SKM-1 (cell line): ENCODE results near the gene PRUNE2.

Experiments
- DNase-seq: peaks from one replicate; lab custom pipeline; 2025; ENCODE audit not compliant: unreplicated experiment; lab: John Stamatoyannopoulos, UW

Gene PRUNE2

DNA sequence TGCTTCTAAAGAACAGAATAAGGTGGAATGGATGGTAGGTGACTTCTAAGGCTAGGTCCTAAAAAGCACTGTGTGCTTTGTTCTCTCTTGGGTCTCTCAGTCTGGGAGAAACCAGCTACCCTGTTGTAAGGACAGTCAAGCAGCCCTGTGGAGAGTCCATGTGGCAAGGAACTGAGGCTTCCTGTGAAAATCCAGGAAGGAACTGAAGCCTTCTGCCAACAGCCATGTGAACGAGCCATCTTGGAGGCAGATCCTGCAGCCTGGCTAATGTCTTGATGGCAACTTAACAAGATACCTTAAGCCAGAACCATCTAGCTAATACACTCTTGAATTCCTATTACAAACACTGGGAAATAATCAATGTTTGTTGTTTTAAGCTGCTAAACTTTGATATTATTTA is 241.8 kb downstream of the PRUNE2 start:
- no peak for DNase-seq

DNA sequence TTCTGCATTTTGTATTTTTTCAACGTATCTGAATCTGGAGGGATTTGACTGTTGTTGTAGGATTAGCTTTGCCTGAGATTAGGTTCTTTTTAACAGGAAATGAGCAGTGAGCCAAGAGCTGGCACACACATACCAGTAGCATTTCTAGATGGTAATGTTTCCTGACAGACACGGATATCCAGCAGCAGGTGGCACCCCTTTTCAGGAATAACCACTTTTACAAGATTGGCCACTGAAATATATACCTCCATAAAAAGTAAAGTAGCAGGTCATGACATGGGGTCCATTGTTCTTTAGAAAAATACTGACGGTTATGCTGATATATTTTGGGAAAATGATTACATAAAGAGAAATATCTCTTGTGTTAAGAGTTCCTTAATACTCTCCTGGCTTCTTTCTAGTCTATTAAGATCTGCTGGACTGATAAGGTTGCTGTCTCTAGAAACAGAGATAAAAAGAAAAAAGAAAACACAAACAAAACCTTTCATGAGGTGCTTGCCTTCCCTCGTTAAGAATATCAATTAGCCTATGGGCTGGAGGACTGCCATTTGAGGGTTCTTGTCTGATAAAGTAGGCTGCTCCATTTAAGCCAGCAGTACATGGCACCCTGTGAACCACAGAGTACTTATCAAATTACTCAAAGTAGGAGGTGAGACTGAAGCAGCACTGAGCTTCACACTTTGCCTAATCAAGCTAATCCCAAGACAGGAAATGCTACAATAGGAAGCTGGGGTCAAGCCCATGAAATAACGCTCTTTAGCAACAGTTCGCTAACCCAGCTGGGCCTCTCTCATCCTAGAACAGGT is 243.2 kb downstream of the PRUNE2 start:
- peak; percentile 1 for DNase-seq

DNA sequence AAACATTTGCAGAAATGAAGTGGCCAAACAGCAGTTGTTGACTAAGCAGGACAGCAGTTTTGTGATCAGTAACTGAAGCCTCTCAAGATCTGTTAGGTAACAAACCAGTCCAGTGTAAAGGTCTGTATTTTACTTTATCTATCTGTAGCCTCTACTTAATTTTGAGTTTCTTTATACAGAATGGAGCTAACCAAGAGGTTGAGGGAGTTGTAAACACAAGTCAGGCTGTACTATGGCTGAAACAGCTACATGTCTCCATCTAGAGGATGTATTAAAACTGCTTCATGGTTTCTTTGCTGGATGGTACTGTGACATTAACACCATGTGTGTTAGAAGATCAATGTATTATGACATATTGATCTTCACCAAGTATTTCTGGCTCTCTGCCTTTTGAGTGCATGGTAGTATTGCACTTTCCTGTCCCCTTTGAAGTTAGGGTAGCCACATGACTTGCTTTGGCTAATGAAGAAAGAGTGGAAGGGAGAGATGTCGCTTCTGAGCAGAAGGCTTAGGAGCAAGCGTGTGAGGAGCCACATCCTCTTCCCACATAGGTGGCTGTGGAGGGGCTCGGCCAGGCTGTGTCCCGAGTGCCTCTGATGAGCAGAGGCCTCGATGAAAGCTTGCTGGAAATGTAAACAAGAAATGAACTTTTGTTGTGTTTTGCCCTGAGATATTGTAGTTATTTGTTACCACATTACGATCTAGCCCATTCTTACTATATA is 247.2 kb downstream of the PRUNE2 start:
- DNase-seq, result no peak

DNA sequence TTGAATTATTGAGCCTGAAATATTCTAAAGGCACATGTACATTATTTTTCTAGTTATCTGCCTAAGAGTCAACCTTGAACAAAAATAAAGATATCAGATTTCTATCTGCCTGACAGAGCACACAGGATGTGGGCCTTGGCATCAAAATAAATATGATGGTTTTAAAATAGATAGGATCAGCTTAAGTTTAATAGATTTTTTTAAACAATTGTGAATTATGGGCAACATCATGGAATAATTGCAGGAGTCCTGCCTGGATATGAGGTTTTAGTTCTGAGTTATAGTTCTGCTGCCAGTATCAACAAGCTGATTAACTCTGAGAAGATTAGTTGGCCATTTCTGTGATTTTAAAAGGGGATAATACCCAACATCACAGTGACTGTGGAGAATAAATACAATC is 248.6 kb downstream of the PRUNE2 start:
- no peak for DNase-seq

DNA sequence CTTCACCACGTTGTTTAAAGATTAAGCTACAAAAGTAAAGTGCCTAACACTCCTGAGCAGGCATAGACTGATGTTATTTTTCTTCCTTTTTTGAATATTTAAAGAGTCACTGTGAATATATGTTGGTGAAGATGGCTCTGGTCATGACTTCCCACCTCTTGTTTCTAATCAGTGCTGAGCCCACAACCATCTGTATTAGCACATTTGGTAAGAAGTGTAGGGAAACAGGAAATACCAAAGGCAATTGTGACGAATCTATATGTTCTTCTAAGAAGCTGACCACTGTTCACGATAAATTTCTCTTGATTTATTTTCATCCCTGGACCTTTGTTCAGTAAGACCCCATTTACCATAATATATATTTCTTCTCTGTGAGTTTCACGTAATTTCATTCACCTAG is 249.9 kb downstream of the PRUNE2 start:
- no peak for DNase-seq

DNA sequence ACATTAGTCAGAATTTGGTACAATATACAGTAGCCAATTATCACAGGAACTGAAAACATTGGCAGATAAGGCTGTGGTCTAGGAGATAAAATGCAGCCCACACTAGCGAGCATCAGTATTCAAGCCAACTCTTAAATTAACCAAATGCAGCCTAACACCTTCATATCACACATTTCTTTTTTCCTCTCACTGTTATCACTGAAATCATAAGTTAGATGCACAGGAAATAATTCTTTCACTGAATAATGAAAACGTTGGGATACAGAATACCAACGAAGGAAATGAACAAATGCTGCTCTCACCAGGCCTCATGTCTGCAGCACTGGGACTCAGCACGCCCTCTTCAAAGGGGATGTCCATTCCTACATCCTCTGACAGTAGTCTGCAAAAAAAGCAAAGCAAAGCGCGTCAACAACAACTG is 250.8 kb downstream of the PRUNE2 start:
- DNase-seq, result no peak

DNA sequence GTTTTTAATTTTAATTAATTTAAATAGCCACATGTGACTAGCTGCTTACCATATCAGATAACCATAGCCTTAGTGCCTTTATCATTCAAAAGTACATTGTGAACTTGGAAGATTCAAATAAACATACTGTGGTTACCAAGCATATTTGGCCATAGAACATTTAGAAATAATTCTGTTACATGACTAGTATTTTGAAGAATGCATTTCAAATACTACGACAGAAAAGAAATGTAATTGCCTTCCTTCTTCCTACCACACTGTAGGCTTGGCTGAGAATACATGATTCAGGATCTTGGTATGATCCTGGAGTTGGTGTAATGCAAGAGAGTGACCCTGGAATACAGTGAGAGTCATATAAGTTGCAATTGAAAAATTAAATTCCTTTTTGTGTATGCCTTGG is 251.3 kb downstream of the PRUNE2 start:
- no peak for DNase-seq

DNA sequence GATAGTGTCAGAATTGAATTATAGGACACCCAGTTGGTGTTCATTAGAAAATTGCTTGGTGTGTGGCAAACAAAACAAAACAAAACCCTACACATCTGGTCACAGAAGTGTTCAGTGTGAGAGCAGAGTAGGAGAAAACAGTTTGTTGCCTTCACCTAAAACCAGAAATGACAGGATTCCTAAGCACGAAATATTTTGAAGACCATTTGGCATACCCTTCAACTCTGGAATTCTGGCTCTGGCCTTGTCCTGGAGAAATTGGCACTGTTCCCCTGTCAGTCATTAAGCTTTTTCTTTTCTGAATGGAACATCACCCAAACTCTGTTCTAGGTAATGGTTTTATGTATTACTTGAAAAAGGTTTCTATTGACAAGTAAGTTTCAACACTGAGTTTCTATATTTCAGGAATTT is 251.9 kb downstream of the PRUNE2 start:
- no peak for DNase-seq

DNA sequence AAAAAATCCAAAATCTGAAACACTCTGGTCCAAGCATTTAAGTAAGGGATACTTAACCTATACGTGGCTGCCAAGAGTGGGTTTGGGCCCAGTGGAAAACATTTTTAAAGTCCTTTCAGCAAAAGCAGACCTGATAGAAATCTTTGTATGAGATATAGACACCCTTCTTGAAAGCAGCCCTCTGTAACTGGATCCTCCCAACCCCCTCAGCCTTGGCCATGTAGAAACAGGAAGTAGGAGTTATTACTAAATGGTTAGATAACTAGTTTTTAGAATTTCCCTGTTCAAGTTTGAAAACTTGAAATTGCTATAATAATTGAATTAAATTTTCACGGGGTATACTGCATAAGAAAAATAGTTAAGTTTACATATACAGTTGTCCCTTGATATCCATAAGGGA is 253.0 kb downstream of the PRUNE2 start:
- DNase-seq, result peak; percentile 5

DNA sequence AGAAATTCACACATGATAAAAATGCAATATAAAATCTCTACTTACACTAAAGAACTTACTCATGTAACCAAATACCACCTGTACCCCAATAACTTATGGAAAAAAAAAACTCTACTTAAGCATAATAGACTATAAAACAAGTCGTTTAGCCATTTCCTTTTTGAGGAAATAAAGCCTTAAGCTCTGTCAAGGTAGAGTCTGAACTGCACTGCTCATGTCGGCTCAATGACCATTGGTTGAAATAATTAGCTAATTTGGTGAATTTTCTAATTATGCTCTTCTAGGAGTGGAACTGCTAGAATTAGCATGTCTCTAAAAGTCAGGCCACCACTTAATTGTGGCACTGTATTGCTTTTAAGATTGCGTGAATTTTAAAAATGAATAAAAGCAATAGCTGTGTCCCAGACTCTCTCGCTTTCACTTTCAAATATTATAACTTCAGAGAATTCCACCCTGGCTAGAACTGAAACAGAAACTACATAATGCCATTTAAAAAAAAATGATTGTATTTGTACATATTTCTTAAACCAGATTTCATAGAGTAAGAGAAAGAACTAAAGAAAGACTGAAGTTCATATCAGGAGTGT is 254.7 kb downstream of the PRUNE2 start:
- no peak for DNase-seq

DNA sequence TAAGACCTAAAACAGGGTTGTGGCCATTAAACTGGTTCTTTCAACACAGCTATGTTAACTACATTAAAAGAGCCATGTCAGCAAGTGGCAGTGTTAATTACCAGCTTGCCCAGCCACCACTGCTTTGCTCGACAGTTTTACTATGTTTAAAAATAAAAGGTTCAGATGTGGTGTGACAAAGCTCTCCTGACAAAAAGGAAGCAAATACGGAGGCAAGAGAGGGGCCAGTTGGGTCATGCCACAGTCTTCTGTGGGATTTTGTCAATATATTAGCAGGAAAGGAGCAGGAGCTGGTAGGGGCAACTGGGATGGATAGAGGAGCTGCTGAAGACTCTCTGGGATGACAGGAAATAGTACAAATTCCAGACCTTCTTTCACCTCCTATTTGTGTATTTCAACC is 255.2 kb downstream of the PRUNE2 start:
- DNase-seq, result no peak

DNA sequence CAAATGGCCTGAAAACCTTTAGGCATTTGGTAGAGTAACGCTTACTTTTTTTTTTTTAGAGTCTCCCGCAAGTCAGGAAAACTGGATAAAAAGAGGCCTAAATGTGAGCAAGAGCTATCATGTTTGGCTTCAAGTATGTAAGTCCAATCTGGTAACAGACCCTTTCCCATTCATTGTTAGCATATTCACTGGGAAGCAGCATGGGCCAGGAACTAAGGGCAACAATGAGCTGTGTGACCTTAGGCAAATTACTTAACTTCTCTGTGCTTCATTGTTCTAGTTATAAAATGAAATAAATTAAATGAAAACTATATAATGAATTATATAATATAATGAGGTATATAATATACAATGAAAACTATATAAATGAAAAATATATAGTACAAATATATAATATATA is 256.0 kb downstream of the PRUNE2 start:
- DNase-seq, result no peak

DNA sequence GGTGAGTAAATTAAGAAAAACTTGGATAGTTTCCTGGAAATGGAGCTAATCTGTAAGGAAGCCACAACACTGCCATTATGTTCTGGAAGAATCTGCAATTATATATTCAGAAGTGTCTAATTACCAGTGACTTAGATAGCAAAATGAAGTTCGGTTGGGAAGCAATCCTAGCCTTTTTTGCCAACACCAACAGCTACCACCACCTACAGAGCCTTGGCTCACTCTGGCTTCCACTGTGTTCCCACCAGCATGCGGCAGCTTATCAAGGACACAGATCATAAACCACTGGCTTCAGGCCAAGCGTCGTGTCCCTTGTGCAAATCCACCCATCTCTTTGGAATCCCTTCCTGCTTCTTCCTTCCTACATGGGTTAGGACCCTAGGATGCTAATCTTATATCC is 259.7 kb downstream of the PRUNE2 start:
- no peak for DNase-seq

DNA sequence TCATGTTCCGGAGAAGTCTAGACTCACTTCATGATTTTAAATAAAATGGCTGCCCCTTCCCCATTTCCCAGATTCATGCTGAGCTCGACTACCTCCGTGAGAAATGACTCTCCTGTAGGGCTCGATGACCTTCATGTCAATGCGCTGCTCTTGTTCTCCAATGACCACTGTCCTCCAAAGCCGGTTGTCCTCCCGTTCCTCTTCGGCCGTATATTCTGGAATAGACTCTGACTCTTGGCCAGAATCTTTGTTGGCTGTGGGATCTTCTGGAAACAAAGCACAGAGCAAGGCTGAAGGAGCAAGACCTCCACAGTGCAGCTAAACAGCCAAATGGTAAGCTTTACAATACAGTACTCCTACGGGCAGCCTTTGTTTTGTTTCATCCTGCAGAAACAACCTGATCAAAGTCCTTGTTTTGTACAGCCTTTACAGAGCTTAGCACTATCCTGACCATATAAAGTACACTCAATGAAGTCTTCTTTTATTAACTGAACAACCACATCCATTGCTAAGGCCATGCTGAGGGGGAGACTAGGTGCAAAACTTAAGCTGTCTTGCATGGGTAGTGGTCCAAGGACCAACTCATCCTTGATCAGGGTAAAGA is 261.2 kb downstream of the PRUNE2 start:
- no peak for DNase-seq

DNA sequence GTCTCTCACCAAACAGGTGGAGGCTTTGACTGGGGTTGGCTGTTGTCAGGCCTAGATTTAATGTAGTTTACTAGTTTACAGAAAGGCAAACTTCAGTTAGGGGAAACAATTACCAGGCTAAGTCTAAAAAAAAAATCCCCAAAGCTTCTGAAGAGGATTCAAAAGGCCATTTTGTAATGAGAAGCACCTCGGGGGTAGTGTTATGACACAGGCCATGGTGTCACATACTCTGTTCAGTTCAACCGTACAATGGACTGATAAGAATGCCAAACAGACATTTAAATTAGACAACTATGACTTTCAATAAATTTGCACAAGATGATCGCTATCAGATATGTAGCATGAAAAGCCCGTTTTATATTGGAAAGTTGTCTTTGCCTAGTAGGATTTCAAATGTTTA is 261.7 kb downstream of the PRUNE2 start:
- DNase-seq, result no peak

DNA sequence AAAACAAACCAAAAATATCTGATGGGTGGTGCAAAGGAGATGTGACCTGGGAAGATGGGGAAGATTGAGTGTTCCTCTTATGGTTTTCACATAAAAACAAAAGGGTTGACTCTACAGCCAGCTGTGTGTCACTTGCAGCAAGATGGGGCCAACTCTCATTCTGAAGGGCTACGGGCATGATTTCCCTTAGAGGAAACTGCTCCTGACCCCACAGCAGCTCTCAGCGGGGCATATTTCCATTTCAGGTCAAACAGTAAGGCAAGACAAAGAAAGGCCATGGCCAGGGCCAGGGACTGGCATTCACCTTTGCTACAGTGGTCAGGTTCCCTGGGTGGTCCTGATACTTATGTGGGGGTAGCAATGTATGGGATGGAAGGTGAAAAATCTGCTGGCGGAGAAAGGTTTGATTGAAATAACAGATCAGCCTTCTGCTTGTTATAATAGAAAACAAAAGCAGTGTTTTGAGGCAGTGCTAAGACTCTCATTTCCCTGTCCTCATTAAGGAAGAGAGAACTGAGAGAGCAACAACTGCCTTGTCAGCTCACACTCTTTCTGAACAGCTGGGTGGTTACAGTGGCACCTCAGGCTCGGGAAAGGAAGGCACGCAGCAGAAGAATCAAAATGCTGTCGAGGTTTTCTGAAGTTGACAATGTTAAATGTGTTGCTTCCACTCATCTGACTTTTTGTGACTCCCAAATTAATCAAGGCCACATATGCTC is 262.4 kb downstream of the PRUNE2 start:
- DNase-seq, result no peak

DNA sequence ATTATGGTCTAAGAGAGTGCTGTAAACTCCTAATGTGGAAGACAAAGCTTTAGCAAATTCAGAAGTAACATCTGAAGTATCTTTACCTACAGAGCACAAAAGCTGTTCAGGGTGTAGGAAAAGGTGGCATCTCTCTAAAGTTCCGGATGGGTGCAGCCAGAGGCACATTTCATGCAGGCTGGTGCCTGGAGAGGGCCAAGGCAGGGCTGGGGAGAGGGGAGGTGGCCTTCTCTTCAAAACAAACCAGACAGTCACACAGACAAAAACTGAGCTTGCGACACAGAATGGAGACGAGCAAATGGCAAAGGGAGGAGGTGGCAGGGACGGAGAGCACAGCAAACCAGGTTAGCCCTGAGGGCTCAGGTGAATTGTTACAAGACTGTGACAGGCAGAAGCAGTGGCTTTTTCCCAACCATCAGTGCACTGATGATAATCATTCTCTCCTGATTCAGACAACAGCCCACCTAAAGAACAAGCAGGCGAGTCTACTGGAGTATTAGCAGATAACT is 263.2 kb downstream of the PRUNE2 start:
- DNase-seq, result no peak

DNA sequence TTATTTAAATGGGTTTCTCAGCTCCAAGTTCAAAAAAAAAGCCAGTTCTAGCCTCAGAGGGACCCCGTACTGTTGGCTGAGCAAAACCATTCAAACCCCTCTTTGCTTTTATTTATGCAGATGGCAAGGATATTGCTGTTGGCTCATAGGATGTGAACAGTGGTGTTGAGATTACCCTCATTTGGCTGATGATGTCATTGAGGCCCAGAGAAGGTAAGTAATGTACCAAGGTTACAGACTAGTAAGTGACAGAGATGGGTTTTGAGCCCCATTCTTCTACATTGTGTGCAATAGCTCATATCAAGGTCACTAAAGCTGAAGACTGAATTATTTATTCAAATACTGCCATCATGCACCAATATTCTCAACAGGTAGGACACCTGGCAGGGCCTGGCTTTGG is 263.8 kb downstream of the PRUNE2 start:
- no peak for DNase-seq

DNA sequence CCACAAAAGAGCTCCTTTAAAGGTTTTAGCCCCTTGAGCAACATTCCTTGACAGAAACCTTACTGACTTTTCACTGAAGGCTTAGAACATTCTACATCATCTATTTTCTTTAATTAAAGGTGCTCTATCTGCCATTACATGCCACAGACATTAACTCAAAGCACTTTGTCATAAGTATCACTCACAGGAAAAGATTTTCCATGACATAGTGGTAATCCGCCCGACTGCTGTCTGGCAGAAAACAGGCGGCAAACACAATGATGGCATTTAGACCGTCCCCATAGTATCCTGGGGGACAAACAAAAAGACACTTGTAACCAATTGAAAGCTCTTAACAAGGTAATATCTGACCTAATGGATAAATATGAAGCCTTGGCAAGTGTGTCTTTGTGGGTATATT is 267.9 kb downstream of the PRUNE2 start:
- DNase-seq, result no peak

DNA sequence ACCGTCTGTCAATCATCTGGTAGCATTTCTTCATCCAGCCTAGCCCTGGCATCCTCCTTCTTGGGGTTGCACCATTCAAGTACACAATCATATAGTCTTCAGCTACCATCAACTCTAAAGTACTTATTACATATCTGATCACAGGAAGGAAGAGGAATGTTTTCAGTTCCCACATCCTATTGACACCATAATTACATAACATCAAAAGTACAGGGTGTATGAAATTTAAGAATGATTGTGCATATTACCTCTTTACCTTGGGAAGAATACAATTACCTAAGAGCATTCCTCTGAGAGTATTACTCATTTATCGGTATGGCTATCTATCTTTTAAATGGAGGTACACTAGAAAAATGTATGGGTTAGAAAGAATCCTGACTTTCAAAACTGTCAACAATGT is 268.5 kb downstream of the PRUNE2 start:
- no peak for DNase-seq
